ENCODE data around the gene KSR2. TPM values are rescaled to one million over a fixed set of nuclear protein-coding genes. Genes with fewer than 3 reads are reported as not detected.

KSR2 gene
- total RNA-seq, 2 donors from 2014 or later = 0.66 to 1.0 TPM

- no peaks in the 10 kb centered on the region for H3K4me1 ChIP-seq
- no peaks in the 10 kb centered on the region for H3K36me3 ChIP-seq (replicated peaks in 1 of 2; ENCODE audit: insufficient read depth in 1 of 2, low read depth in 2 of 2)
- H3K27ac ChIP-seq = no peak overlapping the region
- WGBS, 2 donors = 78 to 82% methylated on average over 12 to 13 of the region's 13 CpGs
- H3K27me3 ChIP-seq = no peaks in the 10 kb centered on the region
- DNase-seq (no peak), ATAC-seq (no peak)
- no peak for TF ChIP-seq CTCF (IDR thresholded peaks at IDR 0.05)
- no peak for TF ChIP-seq POLR2A (IDR thresholded peaks at IDR 0.05)
- intact Hi-C loops (cut with DNase I) = no loop called here
- H3K4me3 ChIP-seq = no peak overlapping the region
- H3K9me3 ChIP-seq = peaks cover 0 to 9% (median 0%) of the 10 kb centered on the region in 3 donors
These were observed 136.0 kb downstream of the KSR2 start for GRCh38 chr12:117832459-117833457.

- ATAC-seq (no peak), DNase-seq (no peak)
- intact Hi-C loops (cut with DNase I) = no loop called here
- TF ChIP-seq POLR2A (IDR thresholded peaks at IDR 0.05) = no peak
- TF ChIP-seq CTCF (IDR thresholded peaks at IDR 0.05) = no peak
- H3K27me3 ChIP-seq = no peaks in the 10 kb centered on the region
- peaks cover 0 to 9% (median 0%) of the 10 kb centered on the region in 3 donors for H3K9me3 ChIP-seq
- no peak overlapping the region for H3K27ac ChIP-seq
- 76 to 85% methylated on average over 5 of the region's 5 CpGs for WGBS, 2 donors
- H3K36me3 ChIP-seq (replicated peaks in 1 of 2; ENCODE audit: insufficient read depth in 1 of 2, low read depth in 2 of 2) = no peaks in the 10 kb centered on the region
- no peak overlapping the region for H3K4me3 ChIP-seq
- no peaks in the 10 kb centered on the region for H3K4me1 ChIP-seq
These were observed 138.3 kb downstream of the KSR2 start for GRCh38 chr12:117830471-117830870.

- ATAC-seq = no peak
- Histone ChIP-seq H3K4me3 (no peak overlapping the region), H3K27me3 (no peaks in the 10 kb centered on the region), H3K9me3 (peaks cover 0 to 9% (median 0%) of the 10 kb centered on the region in 3 donors), H3K27ac (no peak overlapping the region), H3K36me3 (replicated peaks in 1 of 2; ENCODE audit: insufficient read depth in 1 of 2, low read depth in 2 of 2) (no peaks in the 10 kb centered on the region), H3K4me1 (no peaks in the 10 kb centered on the region)
- no peak for DNase-seq
- intact Hi-C loops (cut with DNase I) = no loop called here
- TF ChIP-seq CTCF (IDR thresholded peaks at IDR 0.05) (no peak), POLR2A (IDR thresholded peaks at IDR 0.05) (no peak)
- 88 to 97% methylated on average over 2 of the region's 2 CpGs for WGBS, 2 donors
These were observed 139.7 kb downstream of the KSR2 start for GRCh38 chr12:117829108-117829507.

DNA sequence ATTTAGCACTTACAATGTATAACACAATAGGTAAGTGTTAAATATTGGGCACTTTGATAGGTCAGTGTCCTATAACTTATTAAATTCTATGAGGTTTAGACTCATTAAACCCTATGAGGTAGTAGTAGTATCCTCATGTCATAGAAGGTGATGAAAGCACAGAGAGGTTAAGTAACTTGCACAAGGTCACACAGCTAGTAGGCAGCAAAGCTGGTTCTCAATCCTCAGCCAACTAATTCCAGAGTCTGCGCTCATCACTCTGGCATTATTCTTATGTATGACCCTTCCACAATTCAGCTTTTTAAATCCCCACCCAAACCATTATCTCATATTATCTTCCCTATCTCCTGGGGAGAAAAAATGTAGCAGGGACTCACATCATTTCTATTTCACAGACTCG lies 141.1 kb downstream of the KSR2 start:
- Histone ChIP-seq H3K9me3 (peaks cover 0 to 9% (median 0%) of the 10 kb centered on the region in 3 donors), H3K4me3 (no peak overlapping the region), H3K4me1 (no peaks in the 10 kb centered on the region), H3K36me3 (replicated peaks in 1 of 2; ENCODE audit: insufficient read depth in 1 of 2, low read depth in 2 of 2) (no peaks in the 10 kb centered on the region), H3K27me3 (no peaks in the 10 kb centered on the region), H3K27ac (no peak overlapping the region)
- DNase-seq = no peak
- 77 to 90% methylated on average over 2 of the region's 2 CpGs for WGBS, 2 donors
- no peak for TF ChIP-seq POLR2A (IDR thresholded peaks at IDR 0.05)
- TF ChIP-seq CTCF (IDR thresholded peaks at IDR 0.05) = no peak
- ATAC-seq = no peak
- intact Hi-C loops (cut with DNase I) = no loop called here
